KBM-7 (cell line): Measurements from ENCODE around the gene UBXN11.
A peak's percentile ranks its signal among the peaks of the same experiment; 100 is the strongest.
"Not testable (repeated sequence)": the region's sequence is repeated elsewhere in the genome, so short reads cannot be mapped to it uniquely, and the experiment has no call there.

Experiments used
- DNase-seq: peaks from one replicate; pipeline ENCODE4 v3.0.0-alpha.2; 2015
- in situ Hi-C: fragments of 300-500 bp; cut with MboI; formaldehyde crosslinking; loops from 2 replicates; pipeline ENCODE4 v1.14.3; 2020; ENCODE audit warnings: low sequenced_read_pairs, low pct_unique_long_range_greater_than_20kb, mixed read lengths

The UBXN11 gene

DNA sequence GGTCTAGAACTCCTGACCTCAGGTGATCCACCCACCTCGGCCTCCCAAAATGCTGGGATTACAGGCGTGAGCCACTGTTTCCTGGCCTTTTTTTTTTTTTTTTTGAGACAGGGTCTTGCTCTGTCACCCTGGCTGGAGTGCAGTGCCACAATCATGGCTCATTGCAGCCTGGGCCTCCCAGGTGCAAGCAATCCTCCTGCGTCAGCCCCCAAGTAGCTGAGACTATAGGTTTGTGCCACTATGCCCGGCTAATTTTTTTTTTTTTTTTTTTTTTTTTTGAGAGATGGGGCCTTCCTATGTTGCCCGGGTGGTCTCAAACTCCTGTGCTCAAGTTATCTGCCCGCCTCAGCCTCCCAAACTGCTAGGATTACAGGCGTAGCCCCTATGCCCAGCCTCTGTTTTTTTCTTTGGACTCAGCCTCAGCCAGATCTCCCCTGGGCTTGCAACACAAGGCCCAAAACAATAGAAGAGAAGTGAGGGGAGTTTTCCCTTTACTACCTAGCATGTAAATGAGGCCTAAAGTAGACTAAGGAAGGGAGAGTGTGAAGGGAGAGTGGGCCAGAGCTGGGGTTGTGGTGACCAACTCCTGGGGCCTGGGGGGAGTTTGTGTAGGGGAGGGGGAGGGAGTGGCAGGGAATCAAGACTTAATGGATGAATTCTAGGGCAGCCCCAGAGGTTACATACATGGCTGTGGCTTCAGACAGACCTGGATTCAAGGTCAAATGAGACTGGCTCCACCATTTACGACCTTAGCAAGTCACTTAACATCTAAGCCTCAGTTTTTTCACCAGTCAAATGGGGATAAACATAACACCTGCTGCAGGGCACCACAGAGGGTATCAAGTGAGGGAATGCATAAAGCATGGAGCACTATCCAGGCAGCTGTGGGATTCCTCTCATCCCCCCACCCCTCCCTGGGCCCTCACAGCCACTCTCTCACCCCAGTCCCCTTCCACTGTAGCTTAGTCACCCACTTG is 9.7 kb upstream of the UBXN11 start:
- in situ Hi-C loops = no loop called here
- DNase-seq = no peak

DNA sequence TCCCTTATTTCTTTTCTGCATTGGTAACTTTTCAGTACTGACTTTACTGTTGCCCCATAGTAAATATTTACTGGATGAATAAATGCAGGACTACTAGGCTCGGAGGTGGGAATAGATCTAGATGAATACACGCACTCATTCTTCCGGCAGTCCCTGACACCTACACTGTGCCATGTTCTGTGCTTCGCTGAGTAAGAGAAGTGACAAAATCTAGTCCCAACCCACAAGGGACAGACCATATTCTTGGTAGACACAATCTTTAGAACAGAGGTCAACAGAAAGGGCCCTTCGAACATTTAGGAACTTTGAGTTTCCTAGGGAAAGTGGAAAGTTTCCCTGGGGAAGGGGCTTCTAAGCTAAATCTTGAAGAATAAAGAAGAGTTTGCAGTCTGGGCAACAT is 8.1 kb upstream of the UBXN11 start:
- no peak for DNase-seq
- in situ Hi-C loops = no loop called here

DNA sequence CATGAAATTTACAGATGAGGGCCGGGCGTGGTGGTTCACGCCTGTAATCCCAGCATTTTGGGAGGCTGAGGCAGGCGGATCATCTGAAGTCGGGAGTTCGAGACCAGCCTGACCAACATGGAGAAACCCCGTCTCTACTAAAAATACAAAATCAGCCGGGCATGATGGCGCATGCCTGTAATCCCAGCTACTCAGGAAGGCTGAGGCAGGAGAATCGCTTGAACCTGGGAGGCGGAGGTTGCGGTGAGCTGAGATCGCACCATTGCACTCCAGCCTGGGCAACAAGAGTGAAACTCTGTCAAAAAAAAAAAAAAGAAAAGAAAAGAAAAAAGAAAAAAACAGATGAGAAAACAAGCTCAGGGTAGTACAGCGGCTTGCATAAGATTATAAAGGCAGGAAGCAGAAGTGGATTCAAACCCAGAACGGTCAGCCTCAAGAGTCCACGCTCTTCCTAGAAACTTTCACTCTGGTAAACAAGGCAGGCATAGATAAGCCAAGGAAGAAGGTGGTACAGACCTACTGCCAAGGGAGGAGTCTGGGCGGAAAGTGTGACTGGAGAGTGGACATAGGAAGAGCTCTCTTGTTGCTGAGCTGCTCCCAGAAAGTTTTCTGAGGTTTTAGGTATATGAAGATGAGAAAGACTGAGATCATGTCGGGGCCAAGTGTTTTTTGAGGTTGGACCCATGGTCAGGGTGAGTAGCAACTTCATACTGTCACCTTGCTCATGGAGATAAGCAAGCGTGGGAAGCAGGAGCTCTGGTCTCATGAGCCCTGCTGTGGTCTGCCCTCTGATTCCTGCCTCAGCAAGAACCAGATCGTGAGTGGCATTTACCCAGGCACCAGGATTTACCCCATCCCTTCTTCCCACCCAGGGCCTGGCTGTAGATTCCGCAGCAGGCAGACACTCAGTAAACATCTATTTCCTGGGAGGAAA is 1.8 kb upstream of the UBXN11 start:
- in situ Hi-C loops = not testable (repeated sequence)

DNA sequence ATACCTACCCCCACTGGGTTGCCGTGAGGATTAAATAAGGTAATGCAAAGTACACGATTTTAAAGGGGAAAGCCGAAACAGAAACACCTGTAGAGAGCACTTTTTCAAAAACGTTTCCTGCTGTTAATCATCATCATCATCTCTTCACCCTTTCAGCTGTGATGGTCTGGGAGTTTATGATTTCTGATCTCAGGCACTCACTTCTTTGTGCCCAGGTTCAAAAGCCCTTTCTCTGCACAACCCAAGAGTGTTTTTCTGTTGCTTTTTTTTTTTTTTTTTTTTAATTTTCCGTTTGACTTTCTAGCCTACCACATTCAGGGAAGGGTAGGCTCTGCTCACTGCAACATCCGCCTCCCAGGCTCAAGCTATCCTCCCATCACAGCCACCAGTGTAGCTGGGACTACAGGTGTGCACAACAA is 936 bp upstream of the UBXN11 start:
- in situ Hi-C loops = no loop called here
- DNase-seq = no peak

More for the DNA sequence above, 1.8 kb upstream of the UBXN11 start:
- DNase-seq = peak; percentile 57

GRCh38 chr1:26305667-26306289 is 658 bp downstream of the UBXN11 start:
- peak; percentile 64 for DNase-seq
- in situ Hi-C loops = no loop called here

DNA sequence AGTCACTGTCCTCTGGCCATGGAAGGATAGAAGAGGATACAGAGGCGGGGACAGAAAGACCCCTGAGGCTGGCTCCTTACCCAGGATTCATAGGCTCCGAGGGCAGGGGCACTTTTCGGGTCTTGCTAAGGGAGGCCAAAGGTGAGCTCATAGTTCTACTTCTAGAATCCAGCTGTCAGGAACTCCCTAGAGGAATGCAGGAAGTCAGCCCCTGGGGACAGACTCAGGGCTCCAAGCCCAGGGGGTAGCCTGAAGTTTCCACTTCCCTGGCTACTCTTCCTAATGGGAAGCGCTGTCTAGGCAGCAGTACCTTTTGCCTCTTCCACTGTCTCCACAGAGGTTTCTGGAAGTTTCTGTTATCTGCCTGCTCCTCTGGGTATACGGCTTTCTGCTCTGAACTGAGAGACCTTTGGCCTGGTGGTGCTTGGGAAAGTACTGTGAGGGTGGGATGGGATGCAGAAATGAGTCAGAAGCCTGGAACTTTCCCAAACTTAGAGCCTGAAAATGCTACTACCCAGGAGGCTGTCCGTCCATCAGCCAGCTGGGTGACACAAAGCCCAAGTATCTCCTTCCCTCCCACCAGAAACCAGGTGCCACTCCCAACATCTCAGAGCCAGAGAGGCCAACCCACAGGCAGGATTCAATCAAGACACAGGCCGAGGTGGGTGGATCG is 3.6 kb downstream of the UBXN11 start:
- in situ Hi-C loops = no loop called here
- no peak for DNase-seq

- DNase-seq = no peak
- in situ Hi-C loops = no loop called here
These were observed 5.7 kb downstream of the UBXN11 start for GRCh38 chr1:26300578-26301275.

GRCh38 chr1:26297791-26298124 is 8.7 kb downstream of the UBXN11 start:
- in situ Hi-C loops = no loop called here

GRCh38 chr1:26297057-26297790 is 9.2 kb downstream of the UBXN11 start:
- no peak for DNase-seq
- in situ Hi-C loops = no loop called here

More at GRCh38 chr1:26297791-26298124, 8.7 kb downstream of the UBXN11 start:
- DNase-seq = no peak

DNA sequence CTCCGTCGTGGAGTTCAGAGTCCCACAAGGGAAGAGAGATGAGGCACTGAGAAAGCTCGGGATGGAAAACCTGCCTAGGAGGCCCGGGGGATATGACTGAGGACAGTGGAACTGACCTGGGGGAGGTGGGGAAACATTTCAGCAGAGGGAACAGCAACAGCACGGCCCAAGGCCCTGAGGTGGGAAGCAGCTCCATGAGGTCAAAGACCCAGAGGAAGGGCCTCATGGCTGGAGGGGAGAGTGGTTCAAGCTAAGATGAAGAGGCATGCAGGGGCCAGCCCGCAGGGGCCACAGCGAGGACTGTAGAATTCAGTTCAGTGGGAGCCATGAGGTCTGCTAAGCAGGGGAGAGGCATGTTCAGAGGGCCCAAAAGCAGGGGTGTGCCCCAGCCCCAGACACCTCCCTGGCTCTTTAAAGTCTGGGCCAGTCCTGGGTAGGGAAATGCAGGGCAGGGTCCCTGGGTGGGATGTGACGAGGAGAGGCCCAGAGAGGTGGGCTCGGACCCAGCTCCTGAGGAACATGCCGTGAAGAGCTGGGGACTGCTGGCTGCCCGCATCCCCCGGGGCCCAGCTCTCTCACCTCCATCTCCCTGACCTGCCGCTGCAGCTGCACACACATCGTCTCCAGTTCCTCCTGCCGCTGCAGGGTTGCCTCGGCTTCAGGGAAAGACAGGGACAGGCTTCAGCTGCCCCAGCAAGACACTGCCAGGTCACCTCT is 9.9 kb downstream of the UBXN11 start:
- no peak for DNase-seq
- in situ Hi-C loops = no loop called here

GRCh38 chr1:26295194-26296138 is 11.0 kb downstream of the UBXN11 start:
- DNase-seq = no peak
- in situ Hi-C loops = no loop called here

- DNase-seq = no peak
- in situ Hi-C loops = no loop called here
These were observed 12.4 kb downstream of the UBXN11 start for GRCh38 chr1:26293911-26294463.

GRCh38 chr1:26292735-26293134 is 13.7 kb downstream of the UBXN11 start:
- DNase-seq, in situ Hi-C loops: not testable (repeated sequence)

DNA sequence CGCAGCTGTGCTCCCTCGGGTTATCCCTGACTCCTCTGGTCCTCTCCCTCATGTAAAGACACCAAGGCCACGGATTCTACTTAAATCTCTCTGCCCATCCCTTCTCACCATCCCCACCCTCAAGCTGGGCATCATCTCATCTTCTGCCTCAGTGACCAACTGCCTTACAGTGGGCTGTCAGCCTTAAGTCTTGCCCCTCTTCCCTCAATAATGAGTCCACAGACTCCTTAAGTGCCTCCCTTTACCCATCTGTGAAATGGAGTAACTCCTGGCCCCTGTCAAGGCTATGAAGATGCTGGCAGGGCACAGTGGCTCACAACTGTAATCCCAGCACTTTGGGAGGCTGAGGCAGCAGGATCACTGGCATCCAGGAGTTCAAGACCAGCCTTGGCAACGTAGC is 14.5 kb downstream of the UBXN11 start:
- in situ Hi-C loops = no loop called here
- no peak for DNase-seq

- DNase-seq = no peak
- in situ Hi-C loops = no loop called here
These were observed 15.0 kb downstream of the UBXN11 start for GRCh38 chr1:26291433-26291832.

DNA sequence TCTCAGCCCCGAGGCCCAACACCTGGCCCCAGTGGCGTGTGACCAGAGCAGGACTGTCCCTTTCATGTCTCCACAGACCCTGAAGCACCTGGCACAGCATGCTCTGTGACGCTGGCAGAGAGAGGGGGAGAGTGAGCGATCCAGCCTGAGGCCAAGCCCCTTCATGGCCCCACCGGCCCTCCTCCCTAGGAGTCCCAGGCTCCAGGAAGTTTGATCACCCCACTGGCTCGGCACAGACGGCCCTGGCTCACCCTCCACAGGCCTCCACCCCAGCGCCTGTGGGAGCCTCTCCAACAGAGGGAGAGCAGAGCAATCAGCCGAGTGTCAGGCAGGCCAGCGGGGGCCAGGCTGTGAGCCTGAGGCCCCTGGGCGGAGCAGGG is 15.6 kb downstream of the UBXN11 start:
- DNase-seq = no peak

More for the DNA sequence above, 15.6 kb downstream of the UBXN11 start:
- in situ Hi-C loops = no loop called here
